CD4-positive, alpha-beta T cell treated with Interleukin-4 for 4 hours (primary cell): Measurements from ENCODE around the gene IFNA10.
"Not testable (repeated sequence)": the region's sequence is repeated elsewhere in the genome, so short reads cannot be mapped to it uniquely, and the experiment has no call there.

Experiments used
- DNase-seq: peaks from one replicate; pipeline ENCODE4 v3.0.0-alpha.2; 2020

Gene IFNA10

GRCh38 chr9:21207043-21207442 is at the start of gene IFNA10:
Gene IFNA10, minus strand, starts transcription at chr9:21207143. Its CDS starts 46 bp downstream, at chr9:21207097.
- DNase-seq = not testable (repeated sequence)

GRCh38 chr9:21255538-21256212 is 48.7 kb upstream of the IFNA10 start:
- no peak for DNase-seq

- no peak for DNase-seq
These were observed 46.0 kb upstream of the IFNA10 start for GRCh38 chr9:21252721-21253547.

DNA sequence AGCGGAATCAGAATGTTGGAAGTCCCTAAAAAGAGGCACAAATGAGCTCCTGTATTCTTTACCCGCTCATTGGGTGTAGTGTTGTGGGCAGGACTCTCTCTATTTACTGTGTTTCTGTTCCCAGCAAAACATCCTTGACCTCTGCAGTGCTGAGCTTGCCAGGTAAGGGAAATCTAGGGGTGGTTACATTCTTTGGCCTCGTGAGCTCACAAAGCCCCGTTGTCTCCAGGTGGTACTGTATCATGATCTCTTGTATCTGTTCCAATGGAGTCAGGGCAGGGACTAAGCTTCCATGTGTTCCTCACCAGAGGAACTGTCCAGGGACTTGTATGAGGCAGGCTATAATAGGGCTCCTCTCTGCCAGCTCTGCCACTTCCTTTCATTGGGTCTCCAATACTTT is 44.7 kb upstream of the IFNA10 start:
- no peak for DNase-seq

GRCh38 chr9:21251190-21251589 is 44.2 kb upstream of the IFNA10 start:
- DNase-seq = no peak

DNA sequence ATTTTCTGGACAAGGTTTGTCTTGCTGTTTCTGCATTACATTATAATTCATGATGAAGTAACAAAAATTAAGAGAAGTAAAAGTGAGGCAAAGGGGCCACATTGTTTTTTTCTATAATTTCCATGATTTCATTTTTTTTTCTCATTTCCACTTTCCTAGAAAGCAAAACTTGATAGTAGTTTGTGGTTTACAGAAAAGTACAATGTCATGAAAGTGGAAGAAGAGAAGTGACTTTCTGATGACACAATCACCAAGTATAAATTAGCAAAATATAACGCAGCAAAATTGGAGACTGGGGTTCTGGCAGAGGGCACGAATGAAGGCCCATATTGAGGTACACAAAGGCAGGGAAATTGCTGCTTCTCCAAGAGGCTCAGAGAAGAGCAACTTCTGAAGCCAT is 37.9 kb upstream of the IFNA10 start:
- DNase-seq = no peak

- DNase-seq = no peak
These were observed 33.0 kb upstream of the IFNA10 start, which contains the start of gene IFNA14 for GRCh38 chr9:21239911-21240310. Gene IFNA14, minus strand, starts transcription at chr9:21240005. Its CDS starts 70 bp downstream, at chr9:21239935.

DNA sequence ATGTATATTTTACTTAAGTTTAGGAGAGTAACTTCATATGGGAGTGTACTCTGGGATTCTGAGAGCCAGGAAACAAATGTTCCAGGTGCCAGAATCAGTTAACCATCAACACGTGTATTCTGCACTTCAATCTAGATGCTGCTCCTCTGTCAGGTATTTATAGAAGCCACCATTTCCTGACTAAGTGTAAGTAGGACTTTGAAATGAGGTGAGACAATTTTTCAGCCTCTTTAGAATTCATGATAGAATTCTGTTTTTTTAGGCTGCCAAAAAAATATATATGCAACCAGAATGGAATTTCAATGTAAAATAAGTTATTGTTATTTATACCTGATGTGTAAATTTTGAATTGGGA is 29.4 kb upstream of the IFNA10 start:
- DNase-seq = not testable (repeated sequence)

GRCh38 chr9:21235468-21236359 is 28.8 kb upstream of the IFNA10 start:
- peak; percentile 39 for DNase-seq

DNA sequence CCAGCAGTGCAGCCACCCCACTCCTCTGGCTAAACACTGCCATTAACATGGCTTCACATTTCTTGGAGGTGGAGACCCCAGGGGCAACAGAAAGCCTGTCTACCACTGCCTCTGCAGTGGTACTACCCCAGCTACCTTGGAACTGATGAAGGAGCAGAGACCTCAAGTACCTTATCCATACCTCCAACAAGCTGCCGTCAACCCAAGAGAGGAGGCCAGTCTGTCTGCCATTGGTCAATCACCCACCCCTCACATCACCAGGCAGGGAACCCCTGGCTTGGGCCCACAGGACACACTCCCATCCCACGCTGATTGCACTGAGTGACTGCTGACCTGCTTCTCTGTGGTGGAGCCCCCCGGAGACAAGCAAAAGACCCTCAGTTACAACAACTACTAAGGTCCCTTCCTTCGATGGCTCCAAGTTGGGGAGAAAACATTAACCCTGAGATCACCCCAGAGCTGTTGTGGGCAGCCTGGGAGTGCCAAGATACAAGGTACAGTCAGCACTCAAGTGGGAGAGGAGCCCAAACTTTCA is 27.3 kb upstream of the IFNA10 start:
- no peak for DNase-seq

- DNase-seq = no peak
These were observed 26.3 kb upstream of the IFNA10 start for GRCh38 chr9:21233258-21233657.

DNA sequence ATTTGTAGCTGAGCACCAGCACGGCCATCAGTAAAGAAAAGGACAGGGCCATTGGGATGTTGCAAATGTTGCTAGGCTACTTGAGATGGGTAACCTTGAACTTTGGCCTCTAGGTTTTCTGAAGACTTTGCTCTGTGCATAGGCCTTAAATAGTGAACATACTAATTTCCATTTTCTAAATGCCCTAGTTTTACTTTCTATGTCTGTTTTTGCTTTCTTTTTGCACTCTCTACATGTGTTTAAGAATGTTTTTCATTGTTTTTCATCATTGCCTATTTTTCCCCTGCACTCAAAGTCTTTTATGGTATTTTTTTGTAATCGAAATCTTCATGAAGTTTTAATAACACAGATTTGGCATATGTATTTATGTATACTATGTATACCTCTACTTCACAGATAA is 21.2 kb upstream of the IFNA10 start, which contains the start of gene IFNA17:
Gene IFNA17 (minus strand): TSS at position 101 of the 400 bp plus-strand sequence. CDS start 49 bp downstream, at position 52.
- no peak for DNase-seq

GRCh38 chr9:21217211-21217610 is 10.3 kb upstream of the IFNA10 start, which contains the start of gene IFNA16:
Gene IFNA16, minus strand, starts transcription at chr9:21217311. Its CDS starts 6 bp downstream, at chr9:21217305.
- not testable (repeated sequence) for DNase-seq

DNA sequence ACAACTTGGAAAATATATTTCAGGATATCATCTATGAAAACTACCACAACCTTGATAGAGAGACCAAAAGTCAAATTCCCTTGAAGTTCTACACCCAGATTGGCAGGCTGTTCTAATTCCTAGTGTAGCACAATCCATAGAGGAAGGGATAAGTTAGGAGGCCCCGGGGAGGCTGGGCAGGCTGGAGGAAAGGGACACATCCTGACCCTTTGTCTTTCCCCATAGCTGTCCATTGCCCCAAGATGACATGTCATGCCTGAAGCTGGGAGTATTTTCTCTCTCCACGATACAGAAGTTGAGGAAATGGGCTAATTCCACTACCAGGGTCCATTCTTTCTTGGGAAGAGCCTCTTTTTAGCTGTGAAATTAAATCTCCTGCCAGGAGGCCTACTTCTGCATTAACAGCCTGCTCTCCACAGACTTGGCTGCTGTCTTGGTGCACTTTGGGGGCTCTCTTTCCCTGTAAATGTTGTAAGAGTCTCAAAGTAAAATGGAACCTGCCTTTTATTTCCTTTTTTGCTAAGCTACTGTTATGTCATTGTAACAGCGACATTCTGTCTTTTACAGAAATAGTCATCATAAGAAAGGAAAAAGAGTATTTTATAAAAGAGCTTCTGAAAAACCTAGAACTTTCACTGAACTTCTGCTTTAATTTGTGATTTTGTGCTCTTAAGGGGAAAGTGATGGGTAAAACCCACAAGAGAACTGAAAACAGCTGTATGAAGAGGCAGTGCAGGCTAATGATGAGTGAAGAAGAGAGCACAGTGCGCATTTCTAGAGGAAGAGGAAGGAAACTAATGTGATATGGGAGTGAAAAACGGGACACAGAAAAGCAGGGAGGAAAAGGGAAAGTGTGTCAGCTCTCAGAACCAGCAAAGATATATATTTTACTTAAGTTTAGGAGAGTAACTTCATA is 6.7 kb upstream of the IFNA10 start:
- DNase-seq = peak; percentile 5

DNA sequence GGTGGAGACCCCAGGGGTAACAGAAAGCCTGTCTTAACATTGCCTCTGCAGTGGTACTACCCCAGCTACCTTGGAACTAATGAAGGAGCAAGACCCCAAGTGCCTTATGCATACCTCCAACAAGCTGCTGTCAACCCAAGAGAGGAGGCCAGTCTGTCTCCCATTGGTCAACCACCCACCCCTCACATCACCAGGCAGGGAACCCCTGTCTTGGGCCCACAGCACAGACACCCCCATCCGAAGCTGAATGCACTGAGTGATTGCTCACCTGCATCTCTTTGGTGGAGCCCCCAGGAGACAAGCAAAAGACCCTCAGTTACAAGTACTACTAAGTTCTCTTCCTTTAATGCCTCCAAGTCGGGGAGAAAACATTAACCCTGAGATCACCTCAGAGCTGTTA is 5.2 kb upstream of the IFNA10 start:
- not testable (repeated sequence) for DNase-seq

- DNase-seq = not testable (repeated sequence)
These were observed 3.8 kb upstream of the IFNA10 start for GRCh38 chr9:21210782-21211181.

GRCh38 chr9:21210311-21210710 is 3.4 kb upstream of the IFNA10 start:
- DNase-seq = no peak

- no peak for DNase-seq
These were observed 1.7 kb downstream of the IFNA10 start for GRCh38 chr9:21205204-21205603.

- DNase-seq = not testable (repeated sequence)
These were observed 4.8 kb downstream of the IFNA10 start, which contains the start of gene IFNA7 for GRCh38 chr9:21202105-21202504. Gene IFNA7, minus strand, starts transcription at chr9:21202205. Its CDS starts 40 bp downstream, at chr9:21202165.

DNA sequence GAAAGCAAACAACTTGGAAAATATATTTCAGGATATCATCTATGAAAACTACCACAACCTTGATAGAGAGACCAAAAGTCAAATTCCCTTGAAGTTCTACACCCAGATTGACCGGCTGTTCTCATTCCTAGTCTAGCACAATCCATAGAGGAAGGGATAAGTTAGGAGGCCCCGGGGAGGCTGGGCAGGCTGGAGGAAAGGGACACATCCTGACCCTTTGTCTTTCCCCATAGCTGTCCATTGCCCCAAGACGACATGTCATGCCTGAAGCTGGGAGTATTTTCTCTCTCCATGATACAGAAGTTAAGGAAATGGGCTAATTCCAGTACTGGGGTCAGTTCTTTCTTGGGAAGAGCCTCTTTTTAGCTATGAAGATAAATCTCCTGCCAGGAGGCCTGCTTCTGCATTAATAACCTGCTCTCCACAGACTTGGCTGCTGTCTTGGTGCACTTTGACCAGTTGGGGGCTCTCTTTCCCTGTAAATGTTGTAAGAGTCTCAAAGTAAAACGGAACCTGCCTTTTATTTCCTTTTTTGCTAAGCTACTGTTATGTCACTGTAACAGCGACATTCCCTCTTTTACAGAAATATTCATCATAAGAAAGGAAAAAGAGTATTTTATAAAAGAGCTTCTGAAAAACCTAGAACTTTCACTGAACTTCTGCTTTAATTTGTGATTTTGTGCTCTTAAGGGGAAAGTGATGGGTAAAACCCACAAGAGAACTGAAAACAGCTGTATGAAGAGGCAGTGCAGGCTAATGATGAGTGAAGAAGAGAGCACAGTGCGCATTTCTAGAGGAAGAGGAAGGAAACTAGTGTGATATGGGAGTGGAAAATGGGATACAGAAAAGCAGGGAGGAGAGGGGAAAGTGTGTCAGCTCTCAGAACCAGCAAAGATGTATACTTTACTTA is 11.8 kb downstream of the IFNA10 start:
- peak; percentile 54 for DNase-seq
